Ishikawa (cell line): Measurements from ENCODE around the gene AFF4.

Experiments used
- EGR1 ChIP-seq: IDR thresholded peaks from 2 replicates; pipeline ENCODE4 v1.6.1; 2012
- EP300 ChIP-seq: IDR thresholded peaks from 2 replicates; pipeline ENCODE4 v1.6.1; 2012; ENCODE audit warnings: borderline replicate concordance
- RAD21 ChIP-seq: IDR thresholded peaks from 2 replicates; pipeline ENCODE4 v1.6.1; 2012; ENCODE audit warnings: low read depth
- TAF1 ChIP-seq: IDR thresholded peaks from 2 replicates; pipeline ENCODE4 v1.6.1; 2012; ENCODE audit warnings: low read depth, mild to moderate bottlenecking
- YY1 ChIP-seq: IDR thresholded peaks from 2 replicates; pipeline ENCODE4 v1.6.1; 2012; ENCODE audit warnings: low read depth
- ZBTB7A ChIP-seq: IDR thresholded peaks from 2 replicates; pipeline ENCODE4 v1.6.1; 2012; ENCODE audit warnings: low read depth
- TF ChIP-seq, protein P1 (sequence below): IDR thresholded peaks from 2 replicates; pipeline ENCODE4 v1.6.1; 2012; ENCODE audit warnings: low read depth, mild to moderate bottlenecking
- TF ChIP-seq, protein P2 (sequence below): IDR thresholded peaks from 2 replicates; pipeline ENCODE4 v1.6.1; 2012

DNA sequence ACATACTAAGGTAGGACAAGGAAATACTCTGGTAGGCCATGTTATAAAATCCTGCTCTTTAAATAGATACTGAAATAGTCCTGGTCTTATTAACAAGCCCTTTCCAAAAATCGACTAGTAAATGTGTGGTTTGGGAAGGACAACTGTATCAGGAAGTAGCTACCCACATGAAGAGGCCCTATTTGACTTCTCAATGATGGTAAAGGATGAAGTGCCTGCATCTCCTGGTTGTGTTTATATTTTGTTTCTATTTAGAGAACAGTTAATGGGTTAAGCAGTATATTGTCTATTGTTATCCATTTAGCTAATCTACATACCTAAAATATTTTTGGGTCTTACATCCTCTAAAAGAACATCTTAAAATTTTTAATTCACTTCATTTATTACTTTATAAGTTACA lies 109.6 kb downstream of the AFF4 start:
- TF ChIP-seq YY1 (no peak), EP300 (no peak), ZBTB7A (no peak), TAF1 (no peak), RAD21 (no peak), EGR1 (no peak)
- TF ChIP-seq, protein P1, sequence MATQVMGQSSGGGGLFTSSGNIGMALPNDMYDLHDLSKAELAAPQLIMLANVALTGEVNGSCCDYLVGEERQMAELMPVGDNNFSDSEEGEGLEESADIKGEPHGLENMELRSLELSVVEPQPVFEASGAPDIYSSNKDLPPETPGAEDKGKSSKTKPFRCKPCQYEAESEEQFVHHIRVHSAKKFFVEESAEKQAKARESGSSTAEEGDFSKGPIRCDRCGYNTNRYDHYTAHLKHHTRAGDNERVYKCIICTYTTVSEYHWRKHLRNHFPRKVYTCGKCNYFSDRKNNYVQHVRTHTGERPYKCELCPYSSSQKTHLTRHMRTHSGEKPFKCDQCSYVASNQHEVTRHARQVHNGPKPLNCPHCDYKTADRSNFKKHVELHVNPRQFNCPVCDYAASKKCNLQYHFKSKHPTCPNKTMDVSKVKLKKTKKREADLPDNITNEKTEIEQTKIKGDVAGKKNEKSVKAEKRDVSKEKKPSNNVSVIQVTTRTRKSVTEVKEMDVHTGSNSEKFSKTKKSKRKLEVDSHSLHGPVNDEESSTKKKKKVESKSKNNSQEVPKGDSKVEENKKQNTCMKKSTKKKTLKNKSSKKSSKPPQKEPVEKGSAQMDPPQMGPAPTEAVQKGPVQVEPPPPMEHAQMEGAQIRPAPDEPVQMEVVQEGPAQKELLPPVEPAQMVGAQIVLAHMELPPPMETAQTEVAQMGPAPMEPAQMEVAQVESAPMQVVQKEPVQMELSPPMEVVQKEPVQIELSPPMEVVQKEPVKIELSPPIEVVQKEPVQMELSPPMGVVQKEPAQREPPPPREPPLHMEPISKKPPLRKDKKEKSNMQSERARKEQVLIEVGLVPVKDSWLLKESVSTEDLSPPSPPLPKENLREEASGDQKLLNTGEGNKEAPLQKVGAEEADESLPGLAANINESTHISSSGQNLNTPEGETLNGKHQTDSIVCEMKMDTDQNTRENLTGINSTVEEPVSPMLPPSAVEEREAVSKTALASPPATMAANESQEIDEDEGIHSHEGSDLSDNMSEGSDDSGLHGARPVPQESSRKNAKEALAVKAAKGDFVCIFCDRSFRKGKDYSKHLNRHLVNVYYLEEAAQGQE: no peak
- TF ChIP-seq, protein P2, sequence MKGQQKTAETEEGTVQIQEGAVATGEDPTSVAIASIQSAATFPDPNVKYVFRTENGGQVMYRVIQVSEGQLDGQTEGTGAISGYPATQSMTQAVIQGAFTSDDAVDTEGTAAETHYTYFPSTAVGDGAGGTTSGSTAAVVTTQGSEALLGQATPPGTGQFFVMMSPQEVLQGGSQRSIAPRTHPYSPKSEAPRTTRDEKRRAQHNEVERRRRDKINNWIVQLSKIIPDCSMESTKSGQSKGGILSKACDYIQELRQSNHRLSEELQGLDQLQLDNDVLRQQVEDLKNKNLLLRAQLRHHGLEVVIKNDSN: no peak
